Measurements from ENCODE around the gene SMIM35.
A peak's percentile ranks its signal among the peaks of the same experiment; 100 is the strongest.

SMIM35 gene

DNA sequence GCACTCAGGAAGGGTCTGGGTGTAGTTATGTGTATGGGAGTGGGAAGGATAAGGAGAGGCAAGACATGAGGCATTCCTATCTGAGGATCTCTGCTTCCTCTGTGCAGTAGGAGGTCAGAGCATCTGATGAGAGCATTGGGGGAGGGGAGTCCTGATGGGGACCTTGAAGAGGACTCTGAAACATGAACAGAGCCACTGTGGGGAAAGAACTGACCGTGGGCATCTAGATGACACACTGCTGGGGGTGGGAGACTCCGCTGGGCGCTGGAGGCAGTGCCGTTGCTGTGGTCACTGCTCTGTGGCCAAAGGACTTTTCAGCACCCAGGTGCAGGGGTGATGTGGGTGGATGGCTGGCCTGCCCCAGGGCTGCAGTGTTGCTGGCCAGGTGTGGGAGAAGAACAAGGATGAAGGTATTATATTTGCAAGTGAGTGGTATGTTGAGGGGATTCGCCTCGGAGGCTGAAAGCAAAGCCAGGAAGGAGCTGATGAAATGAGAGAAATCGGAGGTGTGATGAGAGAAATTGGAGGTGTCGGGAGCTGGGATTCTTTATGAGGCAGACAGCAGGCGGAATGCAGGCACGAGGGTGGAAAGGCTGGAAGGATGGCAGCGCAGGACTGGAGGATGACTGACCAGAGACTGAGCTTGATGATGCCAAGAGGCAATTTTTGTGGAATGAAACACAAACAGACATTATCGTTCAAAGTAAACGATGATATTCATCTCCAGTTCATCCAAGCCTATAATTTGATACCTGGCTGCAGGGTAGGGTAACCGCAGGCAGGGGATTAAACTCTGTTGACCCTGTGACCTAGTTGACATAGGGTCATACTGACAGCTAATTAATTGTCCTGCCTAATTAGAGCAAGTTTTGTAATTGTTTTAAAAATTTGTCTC, 29.3 kb downstream of the SMIM35 start:
- DNase-seq (ENCODE audit: low read depth in 3 of 3): no peak

DNA sequence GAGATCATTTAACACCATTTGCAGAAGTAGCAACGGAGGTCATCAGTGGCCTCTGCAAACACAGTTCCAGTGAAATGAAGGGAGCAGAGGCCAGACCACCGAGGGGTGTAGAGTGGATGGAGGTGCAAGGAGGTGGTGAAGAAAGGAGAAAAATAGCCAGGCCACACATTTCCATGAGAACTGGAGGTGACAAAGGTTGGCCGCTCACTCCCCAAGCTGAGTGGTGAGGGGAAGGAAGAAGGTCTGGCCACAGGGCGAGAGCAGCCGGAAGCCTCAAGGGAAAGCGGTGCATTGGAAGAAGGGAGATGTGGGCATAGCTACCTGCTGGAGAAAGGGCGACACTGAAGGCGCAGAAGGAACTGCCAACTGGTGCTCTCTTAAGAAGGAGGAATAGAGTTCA, 30.0 kb downstream of the SMIM35 start:
- DNase-seq (ENCODE audit: low read depth in 3 of 3): no peak

DNA sequence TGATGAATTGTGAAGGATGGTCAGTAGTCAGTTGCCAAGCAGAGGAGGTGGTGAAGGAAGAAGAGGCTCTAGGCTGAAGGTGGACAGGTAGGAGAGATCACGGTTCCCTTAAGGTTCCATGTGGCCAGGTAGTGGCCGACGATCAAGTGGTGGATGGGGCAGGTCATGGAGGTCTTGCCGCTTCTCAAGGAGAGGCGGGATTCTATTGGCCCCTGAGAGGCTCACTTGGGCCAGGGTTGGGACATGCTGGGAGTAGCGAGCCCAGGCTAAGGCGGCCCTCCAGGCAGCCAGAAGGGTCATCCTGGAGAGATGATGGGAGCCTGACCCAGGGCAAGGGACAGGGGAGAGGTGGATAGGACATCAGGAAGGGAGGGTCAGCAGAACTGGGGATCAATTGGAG, 30.8 kb downstream of the SMIM35 start:
- DNase-seq (ENCODE audit: low read depth in 3 of 3): no peak

DNA sequence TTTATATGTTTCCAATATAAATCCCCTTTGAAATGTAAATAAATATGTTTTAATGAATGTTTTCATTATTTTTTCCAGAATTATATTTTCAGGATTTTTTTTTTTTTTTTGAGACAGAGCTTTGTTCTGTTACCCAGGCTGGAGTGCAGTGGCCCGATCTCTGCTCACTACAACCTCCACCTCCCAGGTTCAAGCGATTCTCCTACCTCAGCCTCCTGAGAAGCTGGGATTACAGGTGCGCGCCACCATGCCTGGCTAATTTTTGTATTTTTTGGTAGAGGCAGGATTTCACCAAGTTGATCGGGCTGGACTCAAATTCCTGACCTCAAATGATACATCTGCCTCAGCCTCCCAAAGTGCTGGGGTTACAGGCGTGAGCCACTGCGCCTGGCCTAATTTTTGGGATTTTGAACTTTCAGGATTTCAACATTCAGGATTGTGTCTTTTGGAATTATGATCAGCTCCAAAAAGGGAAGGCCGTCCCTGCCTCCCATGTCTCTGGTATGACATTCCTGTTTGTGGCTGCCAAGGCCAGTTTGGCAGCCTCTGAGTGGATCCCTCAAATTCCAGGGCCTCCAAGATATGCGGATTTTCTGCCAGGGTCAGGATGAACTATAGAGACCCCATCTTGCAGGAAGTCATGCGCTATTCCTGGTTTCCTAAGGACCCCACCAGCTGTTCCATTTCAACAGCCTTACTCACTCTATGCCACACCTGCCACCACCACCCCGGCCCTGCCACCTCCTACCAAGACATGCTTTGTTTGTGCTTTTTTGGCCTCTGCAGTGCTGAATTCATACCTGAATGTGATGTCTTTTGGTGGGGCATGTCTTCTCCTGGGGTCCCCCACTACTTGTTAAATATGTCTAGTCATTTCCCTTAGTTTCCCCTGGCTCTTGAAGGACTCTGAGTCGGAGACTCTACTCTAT, 31.8 kb downstream of the SMIM35 start:
- DNase-seq (ENCODE audit: low read depth in 3 of 3): no peak

DNA sequence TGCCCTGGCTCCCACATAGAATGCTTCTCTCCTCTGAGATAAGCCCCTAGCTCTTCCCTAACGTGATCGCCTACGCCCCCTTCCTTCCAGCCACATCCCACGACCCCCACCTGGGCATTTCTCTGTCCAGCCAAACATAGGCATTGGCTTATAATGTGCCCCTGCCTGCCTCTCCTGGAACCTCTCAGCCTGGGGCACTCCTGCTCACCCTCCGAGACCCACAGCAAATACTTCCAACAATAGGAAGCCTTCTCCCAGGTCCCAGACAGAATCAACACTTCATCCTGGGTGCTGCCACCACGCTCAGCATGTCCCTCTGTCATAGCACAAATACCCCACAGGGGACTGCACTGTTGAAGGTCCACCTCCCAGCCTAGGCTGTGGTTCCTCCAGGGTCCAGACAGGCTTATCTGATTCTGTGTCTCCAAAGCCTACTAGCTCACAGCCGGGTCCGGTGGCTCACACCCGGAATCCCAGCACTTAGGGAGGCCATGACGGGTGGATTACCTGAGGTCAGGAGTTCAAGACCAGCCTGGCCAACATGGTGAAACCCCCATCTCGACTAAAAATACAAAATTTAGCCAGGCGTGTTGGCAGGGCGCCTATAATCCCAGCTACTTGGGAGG, 34.1 kb downstream of the SMIM35 start:
- DNase-seq (ENCODE audit: low read depth in 3 of 3): no peak

DNA sequence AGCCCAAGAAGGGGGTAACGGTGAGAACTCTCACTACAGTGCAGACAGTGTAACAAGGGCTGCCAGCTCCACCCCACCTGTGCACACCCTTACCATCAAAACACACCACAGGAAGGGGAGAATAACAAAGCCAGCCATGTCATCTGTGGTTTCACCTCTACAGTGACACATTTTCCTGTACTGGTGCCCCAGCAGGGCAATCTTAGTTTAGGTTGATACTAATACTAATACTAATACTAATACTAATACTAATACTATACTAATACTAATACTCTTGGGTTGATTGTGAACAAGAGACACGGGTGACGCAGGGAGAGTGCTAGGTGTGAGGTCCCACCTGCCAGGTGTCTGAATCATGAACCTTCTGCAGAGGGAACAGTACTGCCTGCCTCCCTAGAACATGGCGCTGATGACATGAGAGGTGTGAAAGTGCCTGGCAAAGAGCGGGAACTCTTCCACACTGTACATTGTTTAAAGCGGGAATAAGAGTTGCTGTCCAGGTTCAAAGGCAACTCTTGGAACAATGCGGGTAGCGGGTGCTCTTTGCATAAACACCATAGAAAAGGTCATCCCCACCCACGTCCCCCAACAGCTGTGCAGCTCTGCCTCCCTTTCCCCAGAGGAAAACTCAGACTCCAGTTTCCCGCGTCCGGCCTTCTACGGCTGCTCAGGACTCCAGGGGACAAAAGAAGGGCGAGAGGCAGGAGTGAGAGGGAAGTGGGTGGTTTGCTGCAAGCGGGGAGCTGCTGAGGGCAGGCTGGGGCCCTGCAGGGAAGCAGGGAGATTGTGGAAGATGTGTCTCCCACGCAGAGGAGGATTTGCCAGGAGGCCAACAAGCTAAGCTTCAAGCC, 34.9 kb downstream of the SMIM35 start:
- peak in 1 of 3 donors; percentile 51 for DNase-seq (ENCODE audit: low read depth in 3 of 3)

DNA sequence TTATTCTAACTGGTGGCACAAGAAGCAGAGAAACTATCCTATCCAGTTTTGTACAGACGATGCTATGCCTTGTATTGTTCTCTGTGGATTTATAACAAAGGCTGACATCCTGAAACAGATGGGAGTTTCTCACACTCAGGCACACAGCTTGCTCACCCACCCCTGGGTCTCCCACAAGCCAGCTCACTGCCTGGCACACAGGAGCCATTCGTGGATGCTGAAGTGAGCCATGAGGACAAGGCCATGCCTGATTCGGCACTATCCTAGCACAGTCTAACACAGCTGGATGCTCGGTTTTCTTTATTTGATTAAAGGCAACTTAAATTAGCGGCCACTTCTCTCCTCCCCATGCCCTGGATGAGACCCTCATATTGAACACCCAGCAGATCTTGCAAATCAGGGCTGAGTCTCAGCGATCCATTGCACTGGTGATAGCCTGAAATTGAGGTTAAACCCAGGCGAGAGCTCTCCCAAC, 35.6 kb downstream of the SMIM35 start:
- no peak for DNase-seq (ENCODE audit: low read depth in 3 of 3)

DNA sequence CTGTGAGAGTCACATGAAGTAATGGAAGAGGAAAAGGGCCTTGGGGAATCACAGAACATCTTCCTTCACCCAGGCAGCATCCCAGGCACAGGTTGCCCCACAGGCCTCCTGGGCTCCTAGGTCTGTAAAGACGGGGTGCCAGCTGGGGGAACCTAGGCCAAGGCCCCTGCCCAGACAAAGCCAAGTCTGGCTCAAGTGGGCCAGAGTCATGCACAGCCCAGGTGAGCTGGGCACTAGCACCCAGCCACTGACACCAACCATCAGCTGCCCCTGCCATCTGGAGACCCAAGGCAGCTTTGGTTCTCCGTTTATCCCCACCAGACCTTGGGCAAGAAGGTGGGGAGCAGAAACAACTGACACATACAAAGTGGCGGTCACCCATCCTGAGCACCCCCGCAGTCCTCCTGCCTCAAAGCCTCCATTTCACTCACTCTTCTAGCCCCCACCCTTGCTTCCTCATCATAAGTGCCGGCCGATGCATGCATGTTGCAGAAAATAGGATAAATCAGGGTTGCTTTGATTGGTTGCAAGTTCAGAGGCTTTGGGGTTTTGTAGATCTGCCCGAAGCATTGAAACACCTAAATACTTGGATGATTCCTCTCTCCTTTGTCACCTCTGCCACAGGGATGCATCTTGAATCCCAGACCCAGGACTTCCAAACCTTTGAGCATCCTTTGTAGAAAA, 36.4 kb downstream of the SMIM35 start:
- DNase-seq (ENCODE audit: low read depth in 3 of 3): no peak

DNA sequence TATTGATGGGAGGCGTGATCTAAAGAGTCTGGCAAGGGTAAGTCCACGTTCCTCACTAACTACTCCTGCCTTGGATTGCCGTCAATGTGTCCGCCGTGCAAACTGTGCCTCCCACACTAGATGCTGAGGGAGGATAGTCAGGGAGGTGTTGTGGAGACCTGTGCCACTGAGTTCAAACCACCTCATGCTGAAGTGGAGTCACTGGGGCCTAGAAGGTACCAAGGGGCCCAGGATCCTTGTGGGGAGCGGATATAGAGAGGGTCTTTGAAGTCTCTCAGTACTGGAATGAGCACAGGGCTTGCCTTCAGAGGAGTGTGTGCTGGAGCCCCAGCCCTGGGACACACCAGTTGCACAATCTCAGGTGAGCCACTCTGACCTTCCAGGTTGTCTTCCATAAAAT, 37.0 kb downstream of the SMIM35 start:
- no peak for DNase-seq (ENCODE audit: low read depth in 3 of 3)

DNA sequence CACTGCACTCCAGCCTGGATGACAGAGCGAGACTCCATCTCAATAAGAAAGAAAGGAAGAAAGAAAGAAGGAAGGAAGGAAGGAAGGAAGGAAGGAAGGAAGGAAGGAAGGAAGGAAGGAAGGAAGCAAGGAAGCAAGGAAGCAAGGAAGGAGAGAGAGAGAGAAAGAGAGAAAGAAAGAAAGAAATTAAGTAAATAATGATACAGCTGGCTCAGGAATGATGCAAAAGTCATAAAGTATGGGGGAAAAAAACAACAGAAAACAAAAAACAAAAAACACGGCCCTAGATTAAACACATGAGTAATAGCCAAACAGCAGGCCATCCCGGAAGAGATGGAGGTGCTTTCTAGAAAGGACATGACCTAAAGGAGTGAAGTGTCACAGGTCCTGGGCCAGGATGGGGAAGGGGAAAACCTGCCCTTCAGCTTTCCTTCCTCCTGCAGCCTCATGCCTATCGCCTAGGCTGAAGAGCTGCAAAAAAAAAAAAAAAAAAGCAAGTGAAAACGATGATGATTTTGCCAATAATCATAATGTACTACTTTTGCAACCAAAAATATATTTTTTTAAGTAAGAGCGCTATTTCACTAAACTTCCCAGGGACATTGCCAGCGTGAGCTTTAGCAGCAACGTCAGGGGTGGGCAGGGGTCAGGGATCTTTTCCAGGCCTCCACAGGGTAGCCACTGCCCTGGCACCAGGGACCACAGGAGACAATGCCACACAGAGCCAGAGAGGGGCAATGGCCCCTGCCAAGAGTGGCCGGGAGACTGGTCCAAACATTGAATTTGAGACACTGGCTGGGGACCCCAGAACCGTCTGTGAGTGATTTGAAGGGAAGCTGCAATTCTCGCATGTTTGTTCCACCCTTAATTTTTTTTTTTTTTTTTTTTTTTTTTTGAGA, 38.0 kb downstream of the SMIM35 start:
- no peak for DNase-seq (ENCODE audit: low read depth in 3 of 3)

DNA sequence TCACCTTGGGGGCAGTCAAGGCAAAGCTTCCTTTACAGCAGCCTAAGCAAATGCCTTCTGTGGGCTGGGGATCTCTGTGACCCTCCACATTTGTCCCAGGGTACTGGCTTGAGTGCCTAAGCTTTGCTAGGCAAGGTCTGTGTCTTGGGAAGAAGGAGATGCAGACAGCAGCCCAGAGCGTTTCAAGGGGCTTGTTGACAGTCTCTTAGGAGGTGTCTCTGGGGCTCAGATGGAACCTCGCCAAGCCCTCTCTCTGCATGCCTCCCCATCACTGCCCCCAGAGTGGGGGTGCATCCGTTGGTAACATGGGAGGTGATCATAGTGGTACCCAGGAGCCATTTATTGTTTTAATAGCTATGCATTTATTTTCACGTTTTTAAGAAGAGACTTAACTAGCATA, 39.0 kb downstream of the SMIM35 start:
- no peak for DNase-seq (ENCODE audit: low read depth in 3 of 3)

DNA sequence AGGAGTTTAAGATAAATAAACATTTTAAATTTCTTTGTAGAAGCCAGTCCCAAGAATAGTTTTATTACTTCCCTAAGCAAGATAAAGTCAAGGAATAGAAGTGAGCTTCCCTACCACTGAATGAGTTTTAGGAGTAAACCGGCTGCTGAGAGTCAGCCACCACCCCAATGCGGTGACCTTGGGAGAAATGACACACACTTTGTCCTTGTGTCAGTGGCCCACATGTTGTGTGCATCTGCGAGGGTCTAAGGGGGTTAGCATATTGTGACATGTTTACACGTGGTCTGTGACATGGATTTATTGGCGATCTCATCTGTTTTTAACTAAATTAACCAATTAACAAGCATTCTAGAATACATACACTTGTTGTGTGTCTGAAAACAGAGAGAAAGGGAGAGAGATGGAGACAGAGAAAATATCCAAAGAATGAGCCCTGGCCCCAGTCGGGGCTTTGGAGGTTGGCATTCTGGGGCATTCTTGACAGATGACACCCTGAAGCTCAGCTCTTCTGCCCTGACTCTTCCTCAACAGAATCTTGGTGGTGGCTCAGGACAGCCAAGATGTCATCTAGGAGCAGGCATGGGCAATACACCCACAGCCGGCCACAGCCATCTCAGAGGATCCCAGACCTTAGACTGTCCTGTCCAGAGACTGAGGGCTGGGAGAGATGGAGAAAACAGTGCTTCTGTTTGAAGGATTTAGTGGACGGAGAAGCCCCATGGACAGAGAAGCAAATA, 39.6 kb downstream of the SMIM35 start:
- DNase-seq (ENCODE audit: low read depth in 3 of 3): no peak

DNA sequence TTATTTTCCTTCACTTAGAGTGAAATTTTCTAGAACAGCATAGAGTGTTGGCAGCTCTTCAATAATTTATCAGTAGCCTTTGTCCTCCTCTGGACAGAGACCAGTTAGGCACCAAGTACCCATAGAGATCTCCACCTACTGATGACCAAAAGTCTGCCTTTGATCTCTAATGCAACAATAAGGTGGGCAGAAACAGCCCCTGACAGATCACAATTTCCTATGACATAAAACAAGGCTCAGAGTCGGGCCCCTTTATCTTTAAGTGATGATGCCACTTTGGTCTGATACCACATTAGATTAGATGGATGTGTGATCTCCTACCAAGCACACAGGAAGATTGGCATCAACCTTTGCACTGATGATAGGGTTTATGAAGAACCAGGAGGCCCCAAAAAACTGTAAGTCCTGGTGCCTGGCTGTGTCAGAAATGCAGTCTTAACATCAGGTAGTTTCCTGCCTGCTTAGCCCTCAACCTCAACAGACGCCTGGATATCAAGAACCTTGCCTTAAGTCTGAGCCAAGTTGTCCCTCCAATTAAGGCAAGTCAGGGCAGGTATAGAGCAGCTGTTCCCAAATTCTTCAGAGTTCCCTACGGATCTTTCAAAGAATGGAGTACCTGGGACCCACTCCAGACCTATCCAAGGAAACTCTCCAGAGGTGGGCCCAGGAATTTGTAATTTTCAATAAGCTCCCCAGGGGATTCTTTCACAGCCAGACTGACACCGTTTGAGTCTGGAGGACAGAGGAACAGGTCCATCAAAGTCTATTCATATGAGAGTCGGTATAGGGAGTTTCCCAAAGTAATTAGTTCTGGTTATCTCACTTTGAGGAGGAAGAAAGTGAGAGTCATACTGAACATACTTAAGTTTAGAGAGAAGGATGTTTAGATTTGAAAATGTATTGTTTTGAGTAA, 40.5 kb downstream of the SMIM35 start:
- no peak for DNase-seq (ENCODE audit: low read depth in 3 of 3)

DNA sequence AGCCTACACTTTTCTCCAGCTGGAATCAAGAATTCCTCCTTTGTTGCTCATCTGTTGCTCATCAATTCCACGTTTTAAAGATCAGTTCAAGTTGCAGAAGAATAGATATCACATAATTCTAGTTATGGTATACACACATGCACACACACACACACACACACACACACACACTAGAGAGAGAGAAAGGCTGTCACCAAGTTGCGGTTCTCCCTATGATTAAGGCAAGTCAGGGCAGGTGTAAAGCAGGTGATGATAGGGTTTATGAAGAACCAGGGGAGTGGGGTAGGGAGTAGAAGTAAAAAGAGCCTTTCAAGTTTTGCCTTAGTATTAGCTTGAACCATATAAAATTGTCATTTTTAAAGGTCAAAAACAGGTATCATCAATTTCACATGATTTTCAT, 41.6 kb downstream of the SMIM35 start:
- no peak for DNase-seq (ENCODE audit: low read depth in 3 of 3)

DNA sequence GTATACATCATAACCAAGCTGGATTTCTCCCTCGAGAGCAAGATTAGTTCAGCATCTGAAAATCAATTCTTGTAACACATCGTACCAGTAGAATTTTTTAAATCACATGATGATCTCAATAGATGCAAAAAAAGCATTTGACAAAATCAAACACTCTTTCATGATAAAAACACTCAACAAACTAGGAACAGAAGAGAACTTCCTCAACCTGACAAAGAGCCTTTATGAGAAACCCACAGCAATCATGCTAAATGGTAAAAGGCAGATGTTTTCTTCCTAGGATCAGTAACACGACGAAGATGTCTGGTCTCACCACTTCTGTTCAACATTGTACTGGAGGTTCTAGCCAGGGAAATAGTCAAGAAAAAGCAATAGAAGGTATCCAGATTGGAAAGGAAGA, 44.0 kb downstream of the SMIM35 start:
- DNase-seq (ENCODE audit: low read depth in 3 of 3): no peak

DNA sequence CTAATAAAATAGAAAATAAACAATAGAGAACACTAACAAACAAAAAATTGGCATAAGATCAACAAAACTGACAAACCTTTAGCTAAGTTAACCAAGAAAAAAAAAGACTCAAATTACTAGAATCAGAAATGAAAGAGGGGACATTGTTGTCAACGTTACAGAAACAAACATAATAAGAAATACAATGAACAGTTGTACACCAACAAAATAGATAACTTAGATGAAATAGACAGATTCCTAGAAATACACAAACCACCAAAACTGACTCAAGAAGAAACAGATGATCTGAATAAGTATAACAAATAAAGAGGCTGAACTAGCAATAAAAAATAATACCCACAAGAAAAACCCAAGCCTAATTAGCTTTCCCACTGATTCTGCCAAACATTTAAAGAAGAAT, 44.6 kb downstream of the SMIM35 start:
- DNase-seq (ENCODE audit: low read depth in 3 of 3): no peak

DNA sequence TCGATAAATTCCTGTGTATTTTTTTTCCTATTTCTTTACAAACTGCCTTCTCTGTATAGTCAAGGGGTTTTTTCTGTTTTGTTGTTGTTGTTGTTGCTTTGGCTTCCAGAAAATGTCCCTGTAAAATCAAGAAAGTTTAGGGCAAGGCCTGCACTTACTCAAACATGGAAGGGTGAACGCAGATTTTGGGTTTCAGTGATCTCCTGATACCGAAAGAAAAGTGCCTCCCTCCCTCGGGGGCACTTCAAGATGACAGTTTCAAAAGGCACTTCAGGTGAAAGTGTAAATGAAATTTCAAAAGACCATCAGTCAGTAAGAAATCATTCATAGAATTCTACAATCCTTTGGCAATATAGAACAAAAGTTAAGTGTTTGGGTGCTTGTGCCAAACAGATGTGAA, 53.3 kb downstream of the SMIM35 start:
- DNase-seq (ENCODE audit: low read depth in 3 of 3): no peak

DNA sequence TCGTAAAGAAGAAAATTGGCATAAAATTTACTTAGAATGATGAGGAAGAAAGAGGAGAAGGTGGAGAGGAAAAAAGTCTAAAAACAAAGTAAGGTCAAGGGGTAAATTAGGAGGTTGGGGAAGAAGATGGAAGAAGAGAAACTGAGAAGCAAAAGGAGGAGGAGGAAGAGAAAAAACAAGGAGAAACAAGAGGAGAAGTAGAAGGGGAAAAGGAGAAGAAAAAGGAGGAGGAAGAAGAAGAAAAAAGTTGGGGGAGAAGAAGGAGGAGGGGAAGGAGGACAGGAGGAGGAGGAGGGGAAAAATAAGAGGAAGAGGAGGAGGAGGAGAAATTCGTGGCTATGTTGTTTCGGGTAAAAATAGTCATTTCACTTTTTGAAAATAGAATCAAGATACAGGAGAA, 58.1 kb downstream of the SMIM35 start:
- DNase-seq (ENCODE audit: low read depth in 3 of 3): no peak

All from stimulated activated CD4-positive, alpha-beta T cell treated with anti-CD3 and anti-CD28 coated beads, TNF-alpha, amount 100 ng/mL, for 48 hours (primary cell).